ENCODE measurements around the gene MSI1.

Gene MSI1

GRCh38 chr12:120368789-120369602 is at the start of gene MSI1:
MSI1 (minus strand) TSS chr12:120369164; CDS start chr12:120369091, 73 bp downstream.
- DNase-seq (ENCODE audit: low read depth), result no peak

DNA sequence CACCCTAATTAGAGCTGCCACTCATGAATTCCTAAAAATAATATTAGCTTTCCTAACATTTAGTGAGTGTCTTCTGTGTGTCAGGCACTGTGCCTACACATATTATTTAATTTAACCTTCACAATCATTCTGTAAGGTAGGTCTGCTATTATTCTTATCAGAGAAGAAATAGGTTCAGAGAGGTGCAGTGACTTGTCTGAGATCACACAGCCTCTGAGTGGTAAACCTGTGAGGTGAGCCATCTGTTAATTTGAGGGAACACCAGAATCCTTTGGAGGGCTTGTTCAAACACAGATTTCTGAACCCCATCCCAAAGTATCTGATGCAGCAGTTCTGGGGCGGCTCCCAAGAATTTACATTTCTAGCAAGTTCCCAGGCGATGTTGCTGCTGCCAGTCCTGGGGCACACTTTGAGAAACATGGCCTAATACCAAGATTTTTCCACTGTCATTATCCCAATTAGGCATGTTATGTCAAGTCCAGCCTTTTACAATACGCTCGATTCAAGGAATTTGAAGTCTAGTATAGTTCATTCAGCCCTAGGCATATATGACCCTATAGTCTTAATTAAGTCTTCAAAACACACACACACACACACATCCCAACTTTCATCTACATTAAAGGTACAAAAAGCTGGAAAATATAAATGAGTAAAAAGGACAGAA is 49.1 kb upstream of the MSI1 start:
- no peak for DNase-seq (ENCODE audit: low read depth)

DNA sequence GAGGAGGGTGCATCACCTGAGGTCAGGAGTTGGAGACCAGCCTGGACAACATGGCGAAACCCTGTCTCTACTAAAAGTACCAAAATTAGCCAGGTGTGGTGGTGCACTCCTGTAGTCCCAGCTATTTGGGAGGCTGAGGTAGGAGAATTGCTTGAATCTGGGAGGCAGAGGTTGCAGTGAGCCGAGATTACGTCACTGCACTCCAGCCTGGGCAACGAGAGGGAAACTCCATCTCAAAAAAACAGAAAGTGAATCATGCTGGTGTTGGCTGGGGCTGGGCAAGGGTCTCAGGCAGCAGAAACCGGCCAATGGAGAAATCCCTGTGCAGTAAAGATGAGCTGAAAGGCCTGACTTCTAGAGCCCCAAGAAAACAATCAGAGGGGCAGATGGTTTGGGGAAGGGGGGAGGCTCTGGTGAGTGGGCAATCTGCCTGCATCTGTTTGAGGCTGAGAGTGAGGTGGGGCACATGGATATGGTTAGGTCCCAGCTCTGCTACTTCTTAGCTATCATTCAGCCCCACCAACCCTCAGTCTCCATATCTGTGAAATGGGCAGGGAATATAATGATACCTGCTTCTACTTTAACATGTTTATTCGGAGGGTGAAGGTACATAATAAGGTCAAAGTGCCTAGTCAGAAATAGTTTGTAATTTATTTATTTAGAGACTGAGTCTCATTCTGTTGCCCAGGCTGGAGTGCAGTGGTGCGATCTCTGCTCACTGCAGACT is 47.7 kb upstream of the MSI1 start:
- no peak for DNase-seq (ENCODE audit: low read depth)

DNA sequence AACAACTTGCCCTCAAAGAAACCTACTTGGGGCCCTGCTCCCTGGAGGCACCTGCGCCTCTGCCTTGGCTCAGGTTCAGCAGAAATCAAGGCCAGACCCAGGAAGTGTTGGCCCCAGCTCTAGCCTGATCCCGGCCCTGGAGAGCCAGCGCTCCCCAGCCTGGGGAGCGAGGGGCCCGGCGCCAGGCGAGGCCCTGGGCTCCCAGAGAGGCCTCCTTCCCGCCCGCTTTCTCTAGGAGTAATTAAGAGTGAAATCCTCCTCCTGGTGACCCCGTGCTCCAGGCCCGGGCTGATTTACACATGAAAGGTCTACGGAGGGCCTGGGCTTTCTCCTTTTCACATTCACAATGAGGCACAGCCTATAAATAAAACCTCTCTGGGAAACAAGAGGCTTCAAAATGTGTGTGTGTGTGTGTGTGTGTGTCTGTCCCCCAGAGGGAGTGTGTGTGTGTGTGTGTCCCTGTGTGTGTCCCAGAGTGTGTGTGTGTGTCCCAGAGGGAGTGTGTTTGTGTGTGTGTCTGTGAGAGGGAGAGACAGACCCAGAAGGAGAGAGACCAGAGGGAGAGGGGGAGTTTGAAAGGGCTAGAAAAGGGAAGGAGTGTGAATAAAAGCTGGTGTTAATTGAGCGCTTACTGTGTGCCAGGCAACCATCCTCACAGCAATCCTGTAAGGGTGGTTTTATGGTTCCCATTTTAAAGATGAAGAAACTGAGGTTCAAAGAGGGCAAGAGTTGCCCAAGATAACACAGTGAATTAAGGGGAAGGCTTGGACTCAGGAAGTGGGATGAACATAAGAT is 45.1 kb upstream of the MSI1 start:
- DNase-seq (ENCODE audit: low read depth), result no peak

DNA sequence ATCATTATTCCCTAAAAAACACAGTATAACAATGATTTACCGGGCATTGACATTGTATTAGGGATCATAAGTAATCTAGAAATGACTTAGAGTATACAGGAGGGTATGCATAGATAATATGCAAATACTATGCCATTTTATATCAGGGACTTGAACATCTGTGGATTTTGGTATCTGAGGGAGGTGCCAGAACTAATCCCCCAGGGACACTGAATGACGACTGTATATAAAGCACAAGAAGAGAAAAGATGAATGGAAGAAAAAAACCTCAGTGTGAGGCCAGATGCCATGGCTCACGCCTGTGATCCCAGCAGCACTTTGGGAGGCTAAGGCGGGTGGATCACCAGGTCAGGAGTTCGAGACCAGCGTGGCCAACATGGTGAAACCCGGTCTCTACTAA is 43.5 kb upstream of the MSI1 start:
- no peak for DNase-seq (ENCODE audit: low read depth)

DNA sequence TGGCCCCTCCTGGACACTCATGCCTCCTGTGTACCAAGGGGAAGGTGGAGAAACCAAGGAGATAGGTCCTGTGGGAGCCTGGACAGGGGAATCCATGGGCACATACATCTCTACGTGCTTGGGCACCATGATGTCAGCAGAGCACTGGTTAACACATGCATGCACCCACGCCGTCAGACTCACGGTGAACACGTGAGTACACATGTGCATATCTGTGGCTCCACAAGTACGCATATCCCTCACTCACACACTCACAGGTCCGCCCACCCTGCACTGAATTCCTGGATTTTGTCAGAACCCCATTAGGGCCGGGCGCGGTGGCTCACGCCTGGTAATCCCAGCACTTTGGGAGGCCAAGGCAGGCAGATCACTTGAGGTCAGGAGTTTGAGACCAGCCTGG is 39.8 kb upstream of the MSI1 start:
- no peak for DNase-seq (ENCODE audit: low read depth)

GRCh38 chr12:120406553-120406952 is 37.6 kb upstream of the MSI1 start:
- DNase-seq (ENCODE audit: low read depth), result no peak

- DNase-seq (ENCODE audit: low read depth), result no peak
Measured at GRCh38 chr12:120406069-120406468, 37.1 kb upstream of the MSI1 start.

GRCh38 chr12:120404271-120404670 is 35.3 kb upstream of the MSI1 start:
- no peak for DNase-seq (ENCODE audit: low read depth)

- no peak for DNase-seq (ENCODE audit: low read depth)
Measured at GRCh38 chr12:120403869-120404268, 34.9 kb upstream of the MSI1 start.

GRCh38 chr12:120402217-120402616 is 33.3 kb upstream of the MSI1 start:
- no peak for DNase-seq (ENCODE audit: low read depth)

- no peak for DNase-seq (ENCODE audit: low read depth)
Measured at GRCh38 chr12:120399531-120399930, 30.6 kb upstream of the MSI1 start.

GRCh38 chr12:120397824-120398540 is 29.0 kb upstream of the MSI1 start:
- no peak for DNase-seq (ENCODE audit: low read depth)

DNA sequence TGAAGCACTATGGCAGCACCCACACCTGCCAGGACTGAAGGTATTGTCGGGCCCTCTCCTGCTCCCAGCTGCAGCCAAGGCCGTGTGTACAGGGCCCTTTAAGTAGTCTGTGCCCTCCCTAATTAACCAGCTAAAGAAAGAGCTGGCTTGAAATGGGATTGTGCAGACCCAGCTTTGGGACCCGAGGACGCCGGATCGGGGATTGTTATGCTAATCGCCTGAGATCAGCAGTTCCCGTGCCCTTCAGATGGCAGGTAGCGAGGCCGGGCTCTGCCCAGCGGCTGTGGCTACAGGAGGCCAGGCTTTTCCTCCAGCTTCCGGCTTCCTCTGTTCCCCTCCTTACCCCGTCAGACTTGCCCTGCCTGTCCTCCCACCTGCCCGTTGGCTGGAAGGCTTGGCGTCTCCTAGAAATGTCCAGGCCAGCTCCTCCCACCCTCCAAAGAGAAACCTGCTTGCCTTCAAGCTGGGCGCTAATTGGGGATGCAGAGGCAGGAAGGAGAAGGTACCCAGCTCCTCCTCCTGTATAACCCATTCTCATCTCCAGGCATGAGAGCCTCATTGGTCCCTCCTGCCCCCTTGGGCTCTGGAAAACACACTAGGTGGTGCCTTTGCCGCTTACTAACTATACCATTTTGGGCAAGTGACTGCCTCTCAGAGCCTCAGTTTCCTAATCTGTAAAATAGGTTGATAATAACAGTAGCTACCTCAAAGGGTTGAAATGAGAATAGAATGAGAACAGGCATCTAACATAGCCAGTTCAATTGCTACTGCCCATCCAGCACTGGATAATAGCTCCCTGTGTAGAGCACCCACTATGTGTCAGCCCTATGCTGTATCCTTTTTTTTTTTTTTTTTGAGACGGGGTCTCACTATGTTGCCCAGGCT is 25.8 kb upstream of the MSI1 start:
- no peak for DNase-seq (ENCODE audit: low read depth)

GRCh38 chr12:120390540-120391120 is 21.7 kb upstream of the MSI1 start:
- no peak for DNase-seq (ENCODE audit: low read depth)

GRCh38 chr12:120388691-120389481 is 19.9 kb upstream of the MSI1 start:
- DNase-seq (ENCODE audit: low read depth), result no peak

GRCh38 chr12:120381752-120382419 is 12.9 kb upstream of the MSI1 start:
- DNase-seq (ENCODE audit: low read depth), result no peak

- no peak for DNase-seq (ENCODE audit: low read depth)
Measured at GRCh38 chr12:120378036-120378435, 9.1 kb upstream of the MSI1 start.

DNA sequence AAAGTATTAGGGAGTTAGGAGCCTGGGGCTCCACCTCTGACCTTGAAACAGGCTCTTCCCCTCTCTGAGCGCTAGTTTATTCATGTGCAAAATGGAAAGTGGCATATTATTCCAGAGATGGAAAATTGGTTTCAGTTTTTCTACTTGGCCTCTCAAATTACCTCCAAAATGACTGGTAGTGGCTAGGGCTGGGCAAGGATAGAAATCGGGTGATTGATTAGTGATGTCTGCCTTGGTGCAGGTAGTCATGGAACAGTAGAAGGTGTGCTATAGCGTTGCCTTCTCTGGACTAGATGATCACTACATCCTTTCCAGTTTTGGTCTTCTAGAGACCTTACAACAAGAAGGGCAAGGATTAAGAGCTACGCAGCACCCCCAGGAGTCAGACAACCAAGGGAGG is 8.6 kb upstream of the MSI1 start:
- no peak for DNase-seq (ENCODE audit: low read depth)
